HL-60/S4 (cell line): ENCODE results near the gene C2CD4B.

Experiments
- in situ Hi-C: fragments of 300-500 bp; cut with MboI; formaldehyde crosslinking; loops from 2 replicates; pipeline ENCODE4 v1.14.3; 2022; ENCODE audit warnings: low sequenced_read_pairs

The C2CD4B gene

DNA sequence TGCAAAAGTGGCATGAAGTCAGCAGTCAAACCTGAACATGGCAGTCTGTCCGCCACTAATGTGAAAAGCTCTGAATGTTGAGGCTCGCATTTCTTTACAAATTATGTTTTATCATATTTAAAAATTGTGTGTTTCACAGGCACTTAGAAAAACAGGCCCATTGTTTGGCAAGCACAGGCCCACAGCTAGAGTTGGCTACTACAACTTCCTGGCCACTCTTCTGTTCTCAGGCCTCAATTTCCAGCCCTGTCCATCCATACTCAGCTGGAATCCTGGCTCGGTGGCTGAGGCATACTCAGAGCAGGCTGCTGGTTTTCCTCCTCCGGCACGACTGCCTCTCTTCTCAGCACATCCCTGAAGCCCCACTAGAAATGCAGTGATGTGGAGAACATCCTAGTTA, 44.3 kb downstream of the C2CD4B start:
- in situ Hi-C loops = no loop called here

DNA sequence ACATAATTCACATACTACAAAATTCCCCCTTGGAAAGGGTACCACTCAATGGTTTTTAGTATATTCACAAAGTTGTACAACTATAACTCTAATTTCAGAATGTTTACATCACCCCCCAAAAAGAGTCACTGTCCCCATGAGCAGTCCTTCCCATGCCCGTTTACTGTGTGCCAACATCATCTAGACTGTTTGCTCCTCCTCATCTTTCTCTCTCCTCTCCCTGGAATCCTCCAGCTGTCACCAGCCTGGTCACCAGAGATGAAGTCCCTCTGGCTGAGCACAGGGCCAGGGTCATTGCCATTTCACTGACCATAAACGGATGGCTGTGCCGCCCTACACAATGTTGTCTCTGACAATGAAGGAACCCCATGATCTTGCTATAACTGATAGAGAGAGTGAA, 45.2 kb downstream of the C2CD4B start:
- in situ Hi-C loops = no loop called here

DNA sequence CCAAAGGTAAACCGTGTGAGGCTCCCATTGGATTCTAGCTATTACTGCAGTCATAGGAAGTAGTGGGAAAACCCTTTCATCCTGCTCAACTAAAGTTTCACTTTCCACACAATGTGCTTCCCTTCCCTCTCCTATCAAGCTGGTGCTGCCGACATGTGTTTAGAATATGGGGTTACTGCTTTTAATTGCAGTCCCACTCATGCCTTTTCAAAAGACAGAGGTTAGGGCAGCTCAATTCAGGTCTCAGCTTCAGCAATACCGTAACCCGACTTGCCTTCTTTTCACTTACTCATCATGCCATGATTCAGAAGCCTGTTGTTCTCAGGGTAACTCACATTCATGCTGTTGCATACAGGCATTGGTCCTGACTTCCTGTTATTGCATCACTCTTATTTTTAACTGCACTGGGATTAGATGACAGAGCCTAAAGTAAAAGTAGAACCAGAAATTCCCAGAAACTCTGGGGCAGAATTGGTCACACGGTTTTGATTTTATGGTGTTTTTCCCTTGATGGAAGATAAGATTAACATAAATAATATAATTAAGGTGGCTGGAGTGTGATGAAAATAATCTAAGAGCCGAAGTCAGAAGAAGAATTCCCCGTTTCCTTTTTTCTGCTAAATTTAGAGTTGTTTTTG, 45.7 kb downstream of the C2CD4B start:
- in situ Hi-C loops = no loop called here

DNA sequence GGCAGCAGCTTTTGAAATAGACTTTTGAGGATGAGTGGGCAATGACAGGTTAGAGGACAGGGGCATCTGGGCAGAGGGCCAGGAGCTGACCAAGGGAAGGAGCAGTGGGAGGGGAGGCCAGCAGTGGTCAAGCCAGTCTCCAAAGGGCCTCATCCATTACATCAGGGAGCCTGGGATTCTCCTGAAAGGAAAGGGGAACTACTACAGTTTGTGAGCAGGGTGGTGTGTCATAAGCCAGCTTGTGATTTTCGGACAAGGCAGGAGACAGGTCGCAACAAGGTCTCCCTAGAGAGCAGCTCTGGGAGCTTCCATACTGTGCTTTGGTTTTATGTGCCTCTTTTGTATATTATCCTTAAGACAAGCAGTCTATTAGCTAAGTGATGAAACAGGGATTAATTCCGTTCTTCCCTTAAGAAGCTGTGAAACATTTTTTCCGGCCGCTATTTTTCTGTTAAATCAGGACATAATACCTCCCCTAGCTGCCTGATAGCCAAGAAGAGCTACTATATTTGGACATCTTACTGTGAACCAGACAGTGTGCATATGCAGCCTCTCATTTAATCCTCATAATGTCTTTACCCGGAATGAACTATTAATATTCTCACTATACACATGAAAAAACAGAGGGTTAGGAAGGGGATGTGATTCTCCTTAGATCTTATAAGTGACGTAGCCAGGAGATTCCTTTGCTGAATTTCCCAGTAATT, 46.4 kb downstream of the C2CD4B start:
- in situ Hi-C loops = no loop called here

DNA sequence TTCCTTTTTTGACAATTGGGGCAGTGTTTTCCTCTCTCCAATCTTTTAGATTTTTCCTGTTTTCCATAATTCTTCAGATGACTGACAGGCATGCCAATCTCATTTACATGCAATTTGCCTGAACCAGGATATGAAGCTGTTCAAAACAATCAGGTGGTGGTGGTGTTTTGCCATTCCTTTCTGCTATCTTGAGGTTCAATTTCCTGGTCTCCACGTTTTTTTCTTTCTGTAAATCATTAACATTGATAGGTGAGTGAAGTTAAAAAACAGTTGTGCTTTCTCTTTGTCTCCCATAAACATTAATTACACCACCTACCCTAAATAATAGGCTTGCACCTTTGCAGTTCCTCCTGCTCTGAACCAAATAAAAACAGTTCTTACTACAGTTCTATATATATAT, 49.2 kb downstream of the C2CD4B start:
- in situ Hi-C loops = no loop called here
